ENCODE results near the gene IFT25. TPM values are rescaled to one million over a fixed set of nuclear protein-coding genes. Genes with fewer than 3 reads are reported as not detected.

The IFT25 gene
- total and polyA plus RNA-seq, 7 donors, result 4.6 to 10.3 (median 5.4) TPM

DNA sequence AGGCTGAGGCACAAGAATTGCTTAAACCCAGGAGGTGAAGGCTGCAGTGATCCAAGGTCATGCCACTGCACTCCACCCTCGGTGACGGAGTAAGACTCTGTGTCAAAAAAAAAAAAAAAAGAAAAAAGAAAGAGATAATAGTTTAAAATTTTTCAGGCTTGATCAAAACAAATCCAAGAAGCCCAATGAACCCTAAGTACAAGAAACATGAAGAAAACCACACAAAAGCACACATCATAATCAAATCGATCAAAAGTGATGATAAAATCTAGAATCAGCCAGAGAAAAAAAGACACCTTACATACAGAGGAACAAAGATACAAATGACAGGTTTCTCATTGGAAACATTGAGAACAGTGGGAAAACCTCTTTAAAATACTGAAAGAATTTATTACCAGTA is 41.0 kb upstream of the IFT25 start:
- TF ChIP-seq, protein P1, sequence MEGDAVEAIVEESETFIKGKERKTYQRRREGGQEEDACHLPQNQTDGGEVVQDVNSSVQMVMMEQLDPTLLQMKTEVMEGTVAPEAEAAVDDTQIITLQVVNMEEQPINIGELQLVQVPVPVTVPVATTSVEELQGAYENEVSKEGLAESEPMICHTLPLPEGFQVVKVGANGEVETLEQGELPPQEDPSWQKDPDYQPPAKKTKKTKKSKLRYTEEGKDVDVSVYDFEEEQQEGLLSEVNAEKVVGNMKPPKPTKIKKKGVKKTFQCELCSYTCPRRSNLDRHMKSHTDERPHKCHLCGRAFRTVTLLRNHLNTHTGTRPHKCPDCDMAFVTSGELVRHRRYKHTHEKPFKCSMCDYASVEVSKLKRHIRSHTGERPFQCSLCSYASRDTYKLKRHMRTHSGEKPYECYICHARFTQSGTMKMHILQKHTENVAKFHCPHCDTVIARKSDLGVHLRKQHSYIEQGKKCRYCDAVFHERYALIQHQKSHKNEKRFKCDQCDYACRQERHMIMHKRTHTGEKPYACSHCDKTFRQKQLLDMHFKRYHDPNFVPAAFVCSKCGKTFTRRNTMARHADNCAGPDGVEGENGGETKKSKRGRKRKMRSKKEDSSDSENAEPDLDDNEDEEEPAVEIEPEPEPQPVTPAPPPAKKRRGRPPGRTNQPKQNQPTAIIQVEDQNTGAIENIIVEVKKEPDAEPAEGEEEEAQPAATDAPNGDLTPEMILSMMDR (IDR thresholded peaks at IDR 0.05), result no peak
- no peaks in the 10 kb centered on the region for H3K36me3 ChIP-seq (ENCODE audit: insufficient read depth in 1 of 2, low read depth in 1 of 2)
- WGBS, 3 donors, result 90 to 96% (median 93%) methylated on average over 3 of the region's 3 CpGs
- ATAC-seq, result no peak
- H3K27me3 ChIP-seq (ENCODE audit: insufficient read depth in 3 of 3, low read length in 2 of 3), result peaks cover 0 to 4% (median 0%) of the 10 kb centered on the region in 3 donors
- H3K9me3 ChIP-seq, result no peaks in the 10 kb centered on the region
- intact Hi-C loops (cut with DNase I), result no loop called here
- no peak overlapping the region for H3K27ac ChIP-seq
- H3K4me3 ChIP-seq, result no peak overlapping the region
- no peaks in the 10 kb centered on the region for H3K4me1 ChIP-seq
- DNase-seq, result no peak

DNA sequence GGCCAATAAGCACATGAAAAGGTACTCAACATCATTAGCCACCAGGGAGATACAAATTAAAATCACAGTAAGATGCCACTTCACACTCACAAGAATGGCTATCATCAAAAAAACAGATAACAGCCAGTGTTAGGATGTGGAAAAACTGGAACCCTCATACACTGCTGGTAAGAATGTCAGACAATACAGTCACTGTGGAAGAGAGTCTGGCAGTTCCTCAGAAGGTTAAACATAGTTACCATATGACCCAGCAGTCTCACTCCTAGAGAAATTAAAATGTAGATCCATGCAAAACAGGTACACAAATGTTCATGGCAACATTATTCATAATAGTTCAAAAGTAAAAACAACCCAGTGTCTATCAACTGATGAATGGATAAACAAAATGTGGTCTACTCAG is 39.2 kb upstream of the IFT25 start:
- H3K27me3 ChIP-seq (ENCODE audit: insufficient read depth in 3 of 3, low read length in 2 of 3), result peaks cover 0 to 4% (median 0%) of the 10 kb centered on the region in 3 donors
- no peaks in the 10 kb centered on the region for H3K36me3 ChIP-seq (ENCODE audit: insufficient read depth in 1 of 2, low read depth in 1 of 2)
- H3K4me1 ChIP-seq, result no peaks in the 10 kb centered on the region
- DNase-seq (no peak), ATAC-seq (no peak)
- no peak overlapping the region for H3K4me3 ChIP-seq
- TF ChIP-seq, protein P1 (IDR thresholded peaks at IDR 0.05), result no peak
- intact Hi-C loops (cut with DNase I), result no loop called here
- H3K27ac ChIP-seq, result no peak overlapping the region
- H3K9me3 ChIP-seq, result no peaks in the 10 kb centered on the region

DNA sequence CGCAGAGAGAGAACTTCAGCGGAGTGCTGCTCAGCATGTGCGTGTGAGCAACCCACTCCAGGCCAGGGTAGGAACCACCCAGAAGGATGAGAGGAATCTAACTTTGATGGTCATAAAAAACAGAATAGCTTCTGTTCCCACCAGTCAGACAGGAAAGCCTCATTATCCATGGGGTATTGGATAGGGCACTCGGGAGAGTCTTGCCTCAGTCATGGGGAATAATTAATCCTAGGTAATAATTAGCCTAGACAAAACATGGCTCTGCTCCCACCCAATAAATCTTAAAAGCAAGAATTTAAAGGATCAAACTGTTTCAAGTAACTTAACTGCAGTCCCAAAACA is 37.2 kb upstream of the IFT25 start:
- peaks cover 0 to 4% (median 0%) of the 10 kb centered on the region in 3 donors for H3K27me3 ChIP-seq (ENCODE audit: insufficient read depth in 3 of 3, low read length in 2 of 3)
- no peaks in the 10 kb centered on the region for H3K4me1 ChIP-seq
- no peaks in the 10 kb centered on the region for H3K9me3 ChIP-seq
- H3K4me3 ChIP-seq, result peak overlapping the region; percentile 49
- ATAC-seq, result no peak
- H3K27ac ChIP-seq, result no peak overlapping the region
- intact Hi-C loops (cut with DNase I), result no loop called here
- no peaks in the 10 kb centered on the region for H3K36me3 ChIP-seq (ENCODE audit: insufficient read depth in 1 of 2, low read depth in 1 of 2)
- 12 to 34% (median 30%) methylated on average over 4 of the region's 4 CpGs for WGBS, 3 donors
- no peak for DNase-seq
- TF ChIP-seq, protein P1 (IDR thresholded peaks at IDR 0.05), result no peak

DNA sequence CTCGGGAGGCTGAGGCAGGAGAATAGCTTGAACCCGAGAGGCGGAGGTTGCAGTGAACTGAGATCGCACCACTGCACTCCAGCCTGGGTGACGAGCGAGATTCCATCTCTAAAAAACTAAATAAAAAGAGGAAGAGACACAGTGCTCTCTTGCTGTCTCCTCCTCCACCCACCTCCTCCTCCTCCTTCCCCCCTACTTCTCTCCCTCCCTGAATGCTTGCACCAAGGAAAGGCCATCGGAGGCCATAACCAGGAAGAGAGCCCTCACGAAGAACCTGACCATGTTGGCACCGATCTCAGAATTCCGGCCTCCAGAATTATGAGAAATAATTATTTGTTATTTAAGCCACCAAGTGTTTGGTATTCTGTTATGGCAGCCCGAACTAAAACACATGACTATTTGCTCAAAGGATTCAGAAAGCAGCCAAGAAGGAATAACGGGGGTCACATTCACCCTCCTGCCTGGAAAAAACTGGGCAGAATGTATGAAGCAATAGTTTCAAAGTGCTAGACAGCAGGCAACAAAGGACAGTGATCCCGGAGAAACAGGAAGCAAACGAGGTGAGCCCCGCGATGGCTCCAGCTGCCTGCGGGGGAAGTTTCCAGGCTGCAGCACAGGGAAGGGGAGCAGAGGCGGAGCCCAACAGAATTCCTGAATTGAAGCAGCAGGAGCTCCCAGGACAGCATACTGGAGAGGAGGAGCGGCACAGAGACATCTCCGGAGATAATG is 36.7 kb upstream of the IFT25 start:
- H3K27me3 ChIP-seq (ENCODE audit: insufficient read depth in 3 of 3, low read length in 2 of 3), result peaks cover 0 to 4% (median 0%) of the 10 kb centered on the region in 3 donors
- DNase-seq, result peak in 1 of 2 donors; percentile 30
- no peak overlapping the region for H3K27ac ChIP-seq
- no peaks in the 10 kb centered on the region for H3K4me1 ChIP-seq
- H3K9me3 ChIP-seq, result no peaks in the 10 kb centered on the region
- ATAC-seq, result peak in 1 of 4 donors; percentile 44
- 43 to 47% (median 44%) methylated on average over 20 of the region's 20 CpGs for WGBS, 3 donors
- intact Hi-C loops (cut with DNase I), result no loop called here
- no peaks in the 10 kb centered on the region for H3K36me3 ChIP-seq (ENCODE audit: insufficient read depth in 1 of 2, low read depth in 1 of 2)
- TF ChIP-seq, protein P1 (IDR thresholded peaks at IDR 0.05), result no peak
- H3K4me3 ChIP-seq, result peak overlapping the region; percentile 49

DNA sequence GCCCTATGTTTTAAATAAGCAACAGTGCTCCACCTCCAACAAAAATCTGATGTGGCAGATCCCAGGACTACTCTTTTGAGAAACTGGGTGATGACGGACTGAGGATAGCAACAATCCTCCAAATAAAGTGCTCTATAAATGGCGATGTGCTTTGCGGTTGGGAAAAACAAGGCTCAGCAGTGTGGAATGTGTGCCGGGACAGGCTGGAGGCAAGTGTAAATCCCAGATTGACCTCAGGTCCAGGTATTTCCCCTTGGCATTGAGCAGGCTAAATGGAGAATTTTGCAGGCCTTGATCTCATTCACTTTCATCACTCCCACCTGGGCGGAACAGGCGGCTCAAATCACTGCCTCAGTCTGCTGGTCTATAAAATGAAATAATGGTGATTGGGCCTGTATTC is 35.7 kb upstream of the IFT25 start:
- intact Hi-C loops (cut with DNase I), result no loop called here
- WGBS, 3 donors, result 89 to 91% (median 90%) methylated on average over 6 of the region's 6 CpGs

More for the DNA sequence above, 35.7 kb upstream of the IFT25 start:
- Histone ChIP-seq H3K36me3 (ENCODE audit: insufficient read depth in 1 of 2, low read depth in 1 of 2) (no peaks in the 10 kb centered on the region), H3K9me3 (no peaks in the 10 kb centered on the region), H3K4me3 (no peak overlapping the region), H3K4me1 (no peaks in the 10 kb centered on the region), H3K27me3 (ENCODE audit: insufficient read depth in 3 of 3, low read length in 2 of 3) (peaks cover 0 to 4% (median 0%) of the 10 kb centered on the region in 3 donors), H3K27ac (no peak overlapping the region)
- TF ChIP-seq, protein P1 (IDR thresholded peaks at IDR 0.05), result no peak
- peak in 2 of 4 donors; percentile 76 to 89 for ATAC-seq
- no peak for DNase-seq

Data from psoas muscle (tissue), 8 donors.